Progenitor cell of endocrine pancreas (in vitro differentiated cells): ENCODE results near the gene SF3B5. TPM values are rescaled to one million over a fixed set of nuclear protein-coding genes. Genes with fewer than 3 reads are reported as not detected.

Source experiments
- DNase-seq: peaks from one replicate; pipeline ENCODE4 v3.0.0; 2021; ENCODE audit warnings: low spot score; ENCODE audit not compliant: unreplicated experiment
- H3K27ac Mint-ChIP-seq: 2 replicates; pipeline ENCODE4 v1.8.0; 2021; ENCODE audit warnings: mild to moderate bottlenecking, moderate library complexity, mixed read lengths
- H3K27me3 Mint-ChIP-seq: 2 replicates; pipeline ENCODE4 v1.8.0; 2021; ENCODE audit warnings: mixed read lengths
- H3K36me3 Mint-ChIP-seq: 2 replicates; pipeline ENCODE4 v1.8.0; 2022; ENCODE audit warnings: mixed read lengths; ENCODE audit not compliant: insufficient read depth
- H3K4me1 Mint-ChIP-seq: 2 replicates; pipeline ENCODE4 v1.8.0; 2021; ENCODE audit warnings: low read depth, mixed read lengths
- H3K4me3 Mint-ChIP-seq: 2 replicates; pipeline ENCODE4 v1.8.0; 2021; ENCODE audit warnings: low read depth, mild to moderate bottlenecking, moderate library complexity, mixed read lengths
- H3K9me3 Mint-ChIP-seq: 2 replicates; pipeline ENCODE4 v1.8.0; 2021; ENCODE audit warnings: low read depth, mixed read lengths
- total RNA-seq: library from RNA; stranded (reverse); gene quantifications from 2 replicates; pipeline ENCODE4 v1.2.1, GENCODE V29; 2021
- TF ChIP-seq, protein P1 (sequence below): fragments of 200-600 bp; sonication (generic); IDR thresholded peaks from one replicate; pipeline ENCODE4 v1.5.0; 2021; ENCODE audit warnings: antibody characterized with exemption, mild to moderate bottlenecking; ENCODE audit not compliant: unreplicated experiment

SF3B5 gene
- total RNA-seq, 1 donor from 2014 or later, result 116 TPM

DNA sequence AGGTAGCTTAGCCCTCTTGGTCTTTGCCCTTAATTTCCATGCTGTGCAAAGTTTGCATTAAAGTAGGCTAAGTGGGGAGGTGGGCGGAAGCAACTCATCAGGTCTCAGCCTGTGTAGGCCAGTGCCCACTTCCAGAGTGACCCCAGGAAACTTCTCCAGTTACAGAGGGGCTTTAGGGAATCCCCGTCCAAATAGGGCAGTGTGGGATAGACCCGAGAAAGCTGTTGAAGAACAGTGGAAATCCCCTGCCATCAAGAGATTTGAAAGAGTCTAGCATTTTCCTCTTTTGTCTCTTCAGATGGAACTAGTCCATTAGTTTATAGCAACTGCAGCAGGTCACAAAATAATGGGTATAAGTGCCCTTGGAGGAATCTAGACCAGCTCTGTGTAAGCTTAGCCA lies 20.2 kb downstream of the SF3B5 start:
- Mint-ChIP-seq H3K27me3 (peaks cover 13% of the 10 kb centered on the region), H3K4me3 (no peak overlapping the region), H3K27ac (no peak overlapping the region), H3K36me3 (no peaks in the 10 kb centered on the region), H3K9me3 (no peaks in the 10 kb centered on the region), H3K4me1 (no peaks in the 10 kb centered on the region)
- DNase-seq, result no peak
- TF ChIP-seq, protein P1, sequence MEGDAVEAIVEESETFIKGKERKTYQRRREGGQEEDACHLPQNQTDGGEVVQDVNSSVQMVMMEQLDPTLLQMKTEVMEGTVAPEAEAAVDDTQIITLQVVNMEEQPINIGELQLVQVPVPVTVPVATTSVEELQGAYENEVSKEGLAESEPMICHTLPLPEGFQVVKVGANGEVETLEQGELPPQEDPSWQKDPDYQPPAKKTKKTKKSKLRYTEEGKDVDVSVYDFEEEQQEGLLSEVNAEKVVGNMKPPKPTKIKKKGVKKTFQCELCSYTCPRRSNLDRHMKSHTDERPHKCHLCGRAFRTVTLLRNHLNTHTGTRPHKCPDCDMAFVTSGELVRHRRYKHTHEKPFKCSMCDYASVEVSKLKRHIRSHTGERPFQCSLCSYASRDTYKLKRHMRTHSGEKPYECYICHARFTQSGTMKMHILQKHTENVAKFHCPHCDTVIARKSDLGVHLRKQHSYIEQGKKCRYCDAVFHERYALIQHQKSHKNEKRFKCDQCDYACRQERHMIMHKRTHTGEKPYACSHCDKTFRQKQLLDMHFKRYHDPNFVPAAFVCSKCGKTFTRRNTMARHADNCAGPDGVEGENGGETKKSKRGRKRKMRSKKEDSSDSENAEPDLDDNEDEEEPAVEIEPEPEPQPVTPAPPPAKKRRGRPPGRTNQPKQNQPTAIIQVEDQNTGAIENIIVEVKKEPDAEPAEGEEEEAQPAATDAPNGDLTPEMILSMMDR, result no peak

DNA sequence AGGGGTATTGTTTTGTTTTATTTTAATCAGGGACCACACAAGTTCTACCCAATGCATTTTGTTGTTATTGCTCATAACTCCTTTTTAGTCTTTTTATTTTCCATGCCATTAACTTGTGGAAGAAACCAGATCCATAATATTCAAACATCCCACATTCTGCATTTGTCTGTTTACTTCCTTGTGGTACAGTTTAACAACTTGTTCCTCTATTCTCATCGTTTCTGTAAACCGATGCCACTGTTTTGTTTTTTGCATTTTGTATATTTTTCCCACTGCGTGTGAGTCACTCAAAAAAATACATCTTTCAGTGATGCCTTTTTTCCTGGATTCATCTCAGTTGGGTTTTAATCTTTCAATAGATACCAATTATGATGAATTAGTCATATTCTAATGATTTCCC lies 22.3 kb downstream of the SF3B5 start:
- TF ChIP-seq, protein P1, result no peak
- peaks cover 24% of the 10 kb centered on the region for H3K27me3 Mint-ChIP-seq
- H3K9me3 Mint-ChIP-seq, result no peaks in the 10 kb centered on the region
- H3K27ac Mint-ChIP-seq, result no peak overlapping the region
- DNase-seq, result no peak
- H3K36me3 Mint-ChIP-seq, result no peaks in the 10 kb centered on the region
- no peak overlapping the region for H3K4me3 Mint-ChIP-seq
- no peaks in the 10 kb centered on the region for H3K4me1 Mint-ChIP-seq

DNA sequence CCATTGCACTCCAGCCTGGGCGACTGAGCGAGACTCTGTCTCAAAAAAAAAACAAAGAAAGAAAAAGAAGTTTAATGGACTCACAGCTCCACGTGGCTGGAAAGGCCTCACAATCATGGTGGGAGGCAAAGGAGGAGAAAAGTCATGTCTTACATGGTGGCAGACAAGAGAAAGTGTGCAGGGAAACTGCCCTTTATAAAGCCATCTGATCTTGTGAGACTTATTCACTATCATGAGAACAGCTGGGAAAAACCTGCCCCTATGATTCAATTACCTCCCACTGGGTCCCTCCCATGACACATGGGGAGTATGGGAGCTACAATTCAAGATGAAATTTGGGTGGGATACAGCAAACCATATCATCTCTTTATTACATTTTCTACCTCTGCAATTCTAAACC lies 25.9 kb downstream of the SF3B5 start:
- no peak for DNase-seq
- Mint-ChIP-seq H3K9me3 (no peaks in the 10 kb centered on the region), H3K4me1 (peaks cover 3% of the 10 kb centered on the region), H3K27ac (no peak overlapping the region), H3K4me3 (no peak overlapping the region), H3K36me3 (no peaks in the 10 kb centered on the region), H3K27me3 (peaks cover 56% of the 10 kb centered on the region)
- TF ChIP-seq, protein P1, result no peak

DNA sequence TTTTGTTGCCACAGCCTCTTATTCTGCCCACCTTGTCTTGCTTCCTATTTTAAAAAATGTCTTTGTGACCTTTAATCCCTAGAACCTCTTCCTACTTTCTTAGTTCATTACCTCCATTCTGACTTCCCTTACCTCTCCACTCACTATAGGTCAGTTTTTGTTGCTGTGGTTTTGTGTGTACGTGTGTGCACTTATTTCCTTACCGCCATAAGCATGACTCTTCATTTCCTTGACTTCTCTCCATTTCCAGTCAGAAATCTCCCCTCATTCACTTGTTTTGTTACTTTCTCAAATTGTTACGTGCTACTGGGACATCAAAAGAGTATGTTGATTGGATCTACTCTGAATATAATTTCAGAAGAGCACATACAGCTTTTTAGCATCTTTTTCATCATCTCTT lies 26.6 kb downstream of the SF3B5 start:
- Mint-ChIP-seq H3K4me3 (no peak overlapping the region), H3K27me3 (peaks cover 56% of the 10 kb centered on the region), H3K9me3 (no peaks in the 10 kb centered on the region), H3K4me1 (peaks cover 3% of the 10 kb centered on the region), H3K36me3 (no peaks in the 10 kb centered on the region), H3K27ac (no peak overlapping the region)
- TF ChIP-seq, protein P1, result no peak
- DNase-seq, result no peak

DNA sequence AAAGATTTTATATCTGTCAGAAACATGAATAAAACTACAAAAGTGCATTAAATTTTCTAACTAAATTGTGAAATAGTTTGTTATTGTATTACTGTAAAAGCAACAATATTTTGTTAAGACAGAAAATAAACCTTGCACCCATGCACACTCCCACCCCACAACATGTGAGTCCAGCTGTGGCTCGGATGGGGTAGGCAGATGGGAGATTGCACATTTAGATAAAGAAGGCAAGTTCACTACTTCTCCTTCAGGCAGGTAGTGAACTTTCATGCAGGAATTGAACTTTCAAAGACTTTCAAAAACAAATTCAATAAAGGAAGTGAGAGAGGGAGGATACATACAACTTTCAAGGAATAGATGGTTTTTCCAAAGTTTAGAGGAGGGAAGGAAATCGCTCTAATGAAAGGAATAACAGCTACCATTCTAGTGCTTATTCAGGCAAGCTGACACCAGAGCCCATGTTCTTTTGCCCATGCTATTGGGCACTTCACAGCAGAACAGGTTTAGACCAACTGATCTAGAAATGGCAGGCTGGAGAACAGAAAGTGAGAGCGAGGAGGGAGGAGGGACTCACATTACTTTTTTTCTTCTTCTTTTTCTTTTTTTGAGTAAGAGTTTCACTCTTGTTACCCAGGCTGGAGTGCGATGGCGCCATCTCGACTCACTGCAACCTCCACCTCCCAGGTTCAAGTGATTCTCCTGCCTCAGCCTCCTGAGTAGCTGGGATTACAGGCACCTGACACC lies 28.5 kb downstream of the SF3B5 start:
- TF ChIP-seq, protein P1, result no peak
- H3K4me3 Mint-ChIP-seq, result no peak overlapping the region
- no peaks in the 10 kb centered on the region for H3K9me3 Mint-ChIP-seq
- H3K4me1 Mint-ChIP-seq, result peaks cover 6% of the 10 kb centered on the region
- H3K27me3 Mint-ChIP-seq, result peaks cover 72% of the 10 kb centered on the region
- no peak for DNase-seq
- H3K27ac Mint-ChIP-seq, result no peak overlapping the region
- no peaks in the 10 kb centered on the region for H3K36me3 Mint-ChIP-seq
